LNCAP (cell line): Measurements from ENCODE around the gene DNAJC2.

Source experiments
- CTCF ChIP-seq: fragments of 450-650 bp; IDR thresholded peaks from 2 replicates; pipeline ENCODE4 v1.5.1; 2017; ENCODE audit warnings: mild to moderate bottlenecking

The DNAJC2 gene

GRCh38 chr7:103348452-103348851, 3.9 kb upstream of the DNAJC2 start:
- no peak for TF ChIP-seq CTCF

GRCh38 chr7:103347507-103348267, 3.1 kb upstream of the DNAJC2 start, which contains the start of gene PSMC2:
Gene PSMC2 (plus strand): TSS chr7:103347643. CDS start chr7:103347712, 69 bp downstream.
- no peak for TF ChIP-seq CTCF

DNA sequence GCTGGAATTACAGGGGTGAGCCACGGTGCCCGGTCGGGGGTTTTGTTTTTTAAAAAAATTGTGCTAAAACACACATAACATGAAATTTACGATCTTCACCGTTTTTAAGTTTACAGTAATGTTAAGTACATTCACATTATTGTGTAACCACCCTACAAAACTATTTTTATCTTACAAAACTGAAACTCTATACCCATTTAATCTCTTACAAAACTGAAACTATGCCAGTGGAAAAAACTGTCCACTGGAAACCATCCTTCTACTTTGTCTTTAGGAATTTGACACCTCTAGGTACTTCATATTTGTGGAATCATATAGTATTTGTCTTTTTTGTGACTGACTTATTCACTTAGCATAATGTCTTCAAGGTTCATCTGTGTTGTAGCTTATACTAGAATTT, 1.8 kb upstream of the DNAJC2 start:
- no peak for TF ChIP-seq CTCF

GRCh38 chr7:103343758-103344452, 662 bp downstream of the DNAJC2 start:
- TF ChIP-seq CTCF = no peak

- TF ChIP-seq CTCF = no peak
Measured at GRCh38 chr7:103343332-103343731, 1.2 kb downstream of the DNAJC2 start.

DNA sequence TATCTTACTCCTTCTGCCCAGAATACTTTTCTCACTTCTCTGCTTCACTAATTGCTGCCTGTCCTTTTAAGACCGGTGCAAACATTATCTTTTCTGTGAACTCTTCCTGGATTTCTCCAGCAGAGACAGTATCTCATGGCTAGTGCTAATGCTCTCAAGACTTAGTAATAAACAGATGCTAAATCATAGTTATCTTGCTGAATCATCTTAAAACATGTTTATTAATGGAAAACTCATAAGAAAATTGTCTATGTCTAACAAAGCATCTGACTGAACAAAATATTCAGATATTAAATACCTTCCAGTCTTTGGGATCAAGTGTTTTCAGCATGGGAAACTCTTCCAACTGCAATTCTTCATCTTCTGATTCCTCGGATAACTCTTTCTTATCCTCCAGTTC, 3.1 kb downstream of the DNAJC2 start:
- TF ChIP-seq CTCF = no peak

DNA sequence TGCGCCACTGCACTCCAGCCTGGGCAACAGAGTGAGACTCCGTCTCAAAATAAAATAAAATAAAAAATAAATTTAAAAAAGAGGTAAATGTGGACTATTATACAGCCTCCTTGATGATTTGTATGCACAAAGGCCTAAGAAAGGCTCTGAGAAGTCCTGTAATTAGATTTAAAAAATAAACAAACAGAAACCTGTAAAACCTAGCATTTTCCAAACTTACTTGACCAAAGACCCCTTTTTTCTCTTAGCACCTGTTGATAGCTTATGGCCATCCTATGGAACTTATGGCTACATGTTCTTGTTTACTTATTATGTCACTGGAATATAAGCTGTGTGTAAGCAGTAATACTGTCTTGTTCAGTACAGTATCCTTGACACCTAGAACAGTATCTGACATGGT, 5.7 kb downstream of the DNAJC2 start:
- TF ChIP-seq CTCF = no peak
